Kasumi-1 (cell line): ENCODE data around the gene TMCC3.
"Not testable (repeated sequence)": the region's sequence is repeated elsewhere in the genome, so short reads cannot be mapped to it uniquely, and the experiment has no call there.

Experiments
- DNase-seq, 2 experiments: peaks; one replicate each; lab custom pipeline; 2025; lab: John Stamatoyannopoulos, UW

The TMCC3 gene

GRCh38 chr12:94599189-94599588 lies 51.2 kb downstream of the TMCC3 start:
- no peak for DNase-seq

- DNase-seq = no peak
Observed at GRCh38 chr12:94597268-94597667, 53.1 kb downstream of the TMCC3 start.

GRCh38 chr12:94596596-94596995 lies 53.8 kb downstream of the TMCC3 start:
- DNase-seq = no peak

- DNase-seq = no peak
Observed at GRCh38 chr12:94595152-94595551, 55.2 kb downstream of the TMCC3 start.

- no peak for DNase-seq
Observed at GRCh38 chr12:94594443-94594825, 55.9 kb downstream of the TMCC3 start.

GRCh38 chr12:94593822-94594442 lies 56.4 kb downstream of the TMCC3 start:
- no peak for DNase-seq

GRCh38 chr12:94592723-94593122 lies 57.6 kb downstream of the TMCC3 start:
- DNase-seq = not testable (repeated sequence)

GRCh38 chr12:94592080-94592479 lies 58.3 kb downstream of the TMCC3 start:
- no peak for DNase-seq

- no peak for DNase-seq
Observed at GRCh38 chr12:94590428-94590827, 59.9 kb downstream of the TMCC3 start.

- DNase-seq = no peak
Observed at GRCh38 chr12:94589591-94590001, 60.8 kb downstream of the TMCC3 start.

GRCh38 chr12:94588346-94588745 lies 62.0 kb downstream of the TMCC3 start:
- DNase-seq = no peak

GRCh38 chr12:94587266-94588241 lies 62.8 kb downstream of the TMCC3 start:
- no peak for DNase-seq

- no peak for DNase-seq
Observed at GRCh38 chr12:94586589-94587259, 63.6 kb downstream of the TMCC3 start.

GRCh38 chr12:94585626-94586025 lies 64.7 kb downstream of the TMCC3 start:
- no peak for DNase-seq

GRCh38 chr12:94584377-94584776 lies 66.0 kb downstream of the TMCC3 start:
- no peak for DNase-seq

- DNase-seq = no peak
Observed at GRCh38 chr12:94582591-94582990, 67.8 kb downstream of the TMCC3 start.

GRCh38 chr12:94575645-94576403 lies 74.5 kb downstream of the TMCC3 start:
- no peak for DNase-seq

- DNase-seq = no peak
Observed at GRCh38 chr12:94575024-94575423, 75.3 kb downstream of the TMCC3 start.

- no peak for DNase-seq
Observed at GRCh38 chr12:94571556-94571955, 78.8 kb downstream of the TMCC3 start.

GRCh38 chr12:94570161-94570560 lies 80.2 kb downstream of the TMCC3 start:
- no peak for DNase-seq

GRCh38 chr12:94567761-94568160 lies 82.6 kb downstream of the TMCC3 start:
- no peak for DNase-seq

- peak; percentile 34 to 35 for DNase-seq
Observed at GRCh38 chr12:94566345-94566744, 84.0 kb downstream of the TMCC3 start.
